Activated T-cell treated with anti-CD3 and anti-CD28 coated beads for 24 hours (primary cell): ENCODE measurements around the gene SMC3.
"Not testable (repeated sequence)": the region's sequence is repeated elsewhere in the genome, so short reads cannot be mapped to it uniquely, and the experiment has no call there.

Source experiments
- DNase-seq: peaks from one replicate; pipeline ENCODE4 v3.0.0-alpha.2; 2020; ENCODE audit warnings: low read depth

The SMC3 gene

GRCh38 chr10:110567201-110568054 lies at the start of gene SMC3:
TSS of gene SMC3 (plus strand) at chr10:110567695. CDS start at chr10:110567817, 122 bp downstream.
- DNase-seq: peak; percentile 86

GRCh38 chr10:110522365-110522988 lies 45.0 kb upstream of the SMC3 start:
- no peak for DNase-seq

GRCh38 chr10:110523736-110524135 lies 43.8 kb upstream of the SMC3 start:
- no peak for DNase-seq

- DNase-seq: no peak
Observed at GRCh38 chr10:110524179-110524858, 43.2 kb upstream of the SMC3 start.

- no peak for DNase-seq
Observed at GRCh38 chr10:110524859-110525232, 42.6 kb upstream of the SMC3 start.

GRCh38 chr10:110525349-110526260 lies 41.9 kb upstream of the SMC3 start:
- no peak for DNase-seq

DNA sequence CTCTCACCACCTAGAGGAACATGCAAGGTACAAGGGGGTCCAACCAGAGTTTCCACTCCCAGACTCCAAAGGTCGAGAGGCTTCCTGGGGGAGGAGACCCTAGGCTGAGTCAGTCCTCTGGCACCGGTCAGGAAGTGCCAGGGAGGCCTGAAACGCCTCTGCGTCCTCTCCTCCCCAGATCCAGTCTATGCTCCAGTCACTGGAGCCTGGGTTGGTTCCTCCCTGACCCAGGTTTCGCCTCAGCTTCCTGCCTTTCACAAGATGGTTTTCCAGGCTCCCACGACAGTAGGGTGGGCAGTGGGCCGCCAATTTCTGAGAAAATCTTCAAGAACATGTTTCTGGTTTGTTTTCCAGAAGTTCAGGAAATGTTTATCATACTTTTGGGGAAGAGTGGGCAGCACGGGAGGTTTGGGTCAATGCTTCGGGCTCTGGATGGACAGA lies 39.7 kb upstream of the SMC3 start:
- DNase-seq: no peak

- no peak for DNase-seq
Observed at GRCh38 chr10:110528224-110528996, 39.1 kb upstream of the SMC3 start.

DNA sequence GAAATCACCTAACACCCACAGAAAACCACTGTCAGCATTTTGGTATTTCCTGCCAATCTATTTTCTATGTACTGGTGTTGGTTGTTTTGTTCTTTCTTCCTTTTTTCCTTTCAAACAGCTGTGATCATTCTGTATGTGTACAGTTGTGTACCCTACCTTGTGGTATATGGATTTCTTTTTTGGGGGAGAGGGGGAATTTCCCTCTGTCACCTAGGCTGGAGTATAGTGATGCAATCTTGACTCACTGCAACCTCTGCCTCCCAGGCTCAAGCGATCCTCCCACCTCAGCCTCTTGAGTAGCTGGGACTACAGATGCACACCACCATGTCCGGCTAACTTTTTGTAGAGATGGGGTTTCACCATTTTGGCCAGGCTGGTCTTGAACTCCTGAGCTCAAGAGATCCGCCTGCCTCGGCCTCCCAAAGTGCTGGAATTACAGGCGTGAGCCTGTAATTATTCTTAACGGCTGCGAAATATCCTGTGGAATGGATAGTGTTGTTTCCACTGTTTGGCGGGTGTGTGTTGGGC lies 38.4 kb upstream of the SMC3 start:
- not testable (repeated sequence) for DNase-seq

- no peak for DNase-seq
Observed at GRCh38 chr10:110529596-110530011, 37.9 kb upstream of the SMC3 start.

- no peak for DNase-seq
Observed at GRCh38 chr10:110530131-110530831, 37.2 kb upstream of the SMC3 start.

- DNase-seq: no peak
Observed at GRCh38 chr10:110531687-110532086, 35.8 kb upstream of the SMC3 start.

DNA sequence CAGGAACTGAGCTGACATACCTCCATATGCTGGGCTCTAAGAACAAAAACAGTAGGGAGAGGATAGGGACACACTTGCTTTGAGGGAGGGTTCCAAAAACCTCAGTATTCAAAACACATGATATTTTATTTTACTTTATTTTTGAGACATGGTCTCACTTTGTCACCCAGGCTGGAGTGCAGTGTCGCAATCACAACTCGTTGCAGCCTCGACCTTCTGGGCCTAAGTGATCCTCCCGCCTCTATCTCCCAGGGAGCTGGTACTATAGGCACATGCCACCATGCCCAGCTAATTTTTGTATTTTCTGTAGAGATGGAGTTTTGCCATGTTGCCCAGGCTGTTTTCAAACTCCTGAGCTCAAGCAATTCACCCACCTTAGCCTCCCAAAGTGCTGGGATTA lies 34.9 kb upstream of the SMC3 start:
- not testable (repeated sequence) for DNase-seq

DNA sequence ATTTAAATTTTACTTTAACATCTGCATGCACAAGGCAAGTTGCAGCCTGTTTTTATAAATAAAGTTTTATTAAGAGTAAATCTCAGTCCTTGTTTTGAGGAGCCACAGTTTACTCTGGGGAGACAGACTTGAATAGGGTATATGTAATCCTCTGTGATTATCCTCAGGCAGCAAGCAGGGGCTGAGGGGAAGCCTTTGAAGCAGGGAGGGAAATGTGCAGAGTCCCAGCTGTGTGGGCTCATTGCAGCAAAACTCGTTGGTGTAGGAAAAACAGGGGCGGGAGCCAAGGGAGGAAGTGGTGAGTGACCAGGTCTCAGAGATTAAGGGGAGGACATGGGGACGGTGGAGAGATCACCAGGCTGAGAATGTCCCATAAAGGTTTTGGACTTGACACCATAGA lies 34.3 kb upstream of the SMC3 start:
- DNase-seq: no peak

GRCh38 chr10:110534571-110534970 lies 32.9 kb upstream of the SMC3 start:
- DNase-seq: no peak

GRCh38 chr10:110535958-110536891 lies 31.3 kb upstream of the SMC3 start:
- peak; percentile 66 for DNase-seq

GRCh38 chr10:110539091-110539490 lies 28.4 kb upstream of the SMC3 start:
- DNase-seq: no peak

DNA sequence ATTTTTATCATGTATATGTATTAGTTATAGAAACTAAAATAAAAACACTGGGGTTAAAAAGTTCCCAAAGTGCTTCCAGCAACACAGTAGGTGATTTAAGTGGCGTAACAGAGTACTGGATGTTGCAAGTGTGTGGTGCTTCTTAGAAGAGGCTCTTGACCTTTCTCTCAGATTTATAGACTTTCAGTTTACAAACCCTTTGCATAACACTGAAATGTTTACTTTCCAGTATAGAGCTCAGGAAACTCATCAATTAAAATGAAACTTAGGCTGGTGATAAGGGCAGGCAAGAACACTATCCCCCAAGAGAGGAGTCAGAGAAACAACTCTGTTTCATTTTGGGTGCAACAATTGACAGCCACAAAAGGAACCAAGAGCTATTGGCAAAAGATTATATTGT lies 27.5 kb upstream of the SMC3 start:
- DNase-seq: no peak

GRCh38 chr10:110544958-110545537 lies 22.4 kb upstream of the SMC3 start:
- DNase-seq: no peak
